Left lobe of liver (tissue), 2 donors: ENCODE results near the gene SAPCD1. TPM values are rescaled to one million over a fixed set of nuclear protein-coding genes. Genes with fewer than 3 reads are reported as not detected.
A peak's percentile ranks its signal among the peaks of the same experiment; 100 is the strongest.
"Not testable (repeated sequence)": the region's sequence is repeated elsewhere in the genome, so short reads cannot be mapped to it uniquely, and the experiment has no call there.

Experiments used
- ATAC-seq: fragments of 200-7000 bp; cut with Tn5 transposase; one replicate; pipeline ENCODE4 v1.9.1; 2020; ENCODE audit warnings: mild to moderate bottlenecking, moderate library complexity
- DNase-seq: peaks from one replicate; pipeline ENCODE4 v3.0.0-alpha.2; 2020; ENCODE audit warnings: low spot score
- total RNA-seq: library from RNA; stranded (reverse); gene quantifications from one replicate; pipeline ENCODE4 v1.2.1, GENCODE V29; 2021
- donor health status: DM: no; HTN: no; CAD: no; lungs with moderate emphysema.
- donor health status: DM: no; HTN: yes; CAD: no.

The SAPCD1 gene
- total RNA-seq, 1 donor from 2014 or later = 0.73 TPM

GRCh38 chr6:31795616-31796298 is 33.3 kb downstream of the SAPCD1 start, which contains the start of gene VARS1:
Gene VARS1, minus strand, starts transcription at chr6:31795752. Its CDS starts 535 bp downstream, at chr6:31795217.
- ATAC-seq (peak; percentile 96), DNase-seq (peak; percentile 94)

- DNase-seq (no peak), ATAC-seq (no peak)
These were observed 34.5 kb downstream of the SAPCD1 start for GRCh38 chr6:31796993-31797385.

GRCh38 chr6:31797588-31797987 is 35.1 kb downstream of the SAPCD1 start:
- DNase-seq (no peak), ATAC-seq (no peak)

GRCh38 chr6:31799781-31800180 is 37.3 kb downstream of the SAPCD1 start:
- DNase-seq (no peak), ATAC-seq (no peak)

- not testable (repeated sequence) for ATAC-seq, DNase-seq
These were observed 38.8 kb downstream of the SAPCD1 start for GRCh38 chr6:31801031-31801927.

DNA sequence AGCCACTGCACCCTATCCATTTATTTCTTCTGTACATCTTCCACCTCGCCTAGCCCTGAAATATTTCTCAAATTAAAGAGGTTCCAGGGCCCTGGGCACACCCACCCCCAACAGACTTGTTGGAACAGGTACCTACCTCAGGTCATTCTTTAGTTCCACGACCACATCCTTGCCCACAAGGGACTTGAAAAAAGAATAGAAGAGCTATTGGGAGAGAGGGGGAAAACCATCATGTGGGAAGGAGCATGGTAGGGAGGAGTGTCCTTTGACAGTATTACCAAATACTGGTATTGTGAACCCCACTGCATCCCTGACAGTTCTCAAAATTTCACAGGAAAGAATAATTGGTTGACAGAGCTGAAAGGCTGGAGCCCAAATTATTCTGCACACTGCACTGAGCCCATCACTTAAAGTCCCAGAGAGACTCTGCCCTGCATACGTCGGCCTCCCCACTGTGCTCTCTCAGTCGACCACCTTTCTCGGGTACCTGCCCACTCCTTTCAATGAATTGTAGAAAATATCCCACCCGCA is 43.5 kb downstream of the SAPCD1 start:
- ATAC-seq = peak; percentile 1
- DNase-seq = no peak

GRCh38 chr6:31806470-31807272 is 44.2 kb downstream of the SAPCD1 start, which contains the start of gene LSM2:
Gene LSM2, minus strand, starts transcription at chr6:31806966. Its CDS starts 209 bp downstream, at chr6:31806757.
- ATAC-seq = peak; percentile 97
- peak; percentile 98 for DNase-seq

GRCh38 chr6:31808599-31808998 is 46.1 kb downstream of the SAPCD1 start:
- peak; percentile 4 for ATAC-seq
- not testable (repeated sequence) for DNase-seq

DNA sequence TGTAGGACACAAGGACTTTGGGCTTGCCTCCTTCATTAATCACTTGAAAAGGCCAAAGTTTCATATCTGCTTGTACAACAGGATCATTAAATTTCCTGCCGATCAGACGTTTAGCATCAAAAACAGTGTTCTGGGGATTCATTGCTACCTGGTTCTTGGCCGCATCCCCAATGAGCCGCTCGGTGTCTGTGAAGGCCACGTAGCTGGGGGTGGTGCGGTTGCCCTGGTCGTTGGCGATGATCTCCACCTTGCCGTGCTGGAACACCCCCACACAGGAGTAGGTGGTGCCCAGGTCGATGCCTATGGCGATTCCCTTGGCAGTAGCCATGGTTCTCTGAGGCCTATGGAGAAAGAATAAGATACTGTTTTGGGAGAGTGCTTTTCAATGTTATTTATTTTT is 49.2 kb downstream of the SAPCD1 start:
- no peak for ATAC-seq

DNA sequence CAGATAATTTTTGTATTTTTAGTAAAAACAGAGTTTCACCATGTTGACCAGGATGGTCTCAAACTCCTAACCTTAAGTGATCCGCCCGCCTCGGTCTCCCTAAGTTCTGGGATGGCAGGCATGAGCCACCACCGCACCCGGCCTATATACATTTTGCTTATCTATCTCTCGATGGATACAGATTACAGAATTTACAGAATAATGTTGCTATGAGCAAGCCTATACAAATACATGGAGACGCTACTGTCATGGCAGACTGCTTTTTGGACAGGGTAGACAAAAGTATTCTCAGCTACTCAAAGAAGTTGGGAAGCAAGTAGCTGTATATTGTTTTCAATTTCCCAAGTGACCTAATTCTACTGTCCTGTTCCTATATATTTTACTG is 51.0 kb downstream of the SAPCD1 start:
- ATAC-seq (no peak), DNase-seq (no peak)

More for the DNA sequence above, 49.2 kb downstream of the SAPCD1 start:
- no peak for DNase-seq

Other genes with a start within 250 kb of the SAPCD1 start
- gene MCCD1, start 233.7 kb upstream of the SAPCD1 start, total RNA-seq = not detected
- 126 TPM for gene DDX39B, start 220.7 kb upstream of the SAPCD1 start, total RNA-seq
- gene ATP6V1G2, start 216.0 kb upstream of the SAPCD1 start, total RNA-seq = not detected
- 9.4 TPM for gene NFKBIL1, start 215.0 kb upstream of the SAPCD1 start, total RNA-seq
- gene LTA, start 190.4 kb upstream of the SAPCD1 start, total RNA-seq = 0.93 TPM
- gene TNF, start 187.1 kb upstream of the SAPCD1 start, total RNA-seq = 0.68 TPM
- 1.7 TPM for gene LTB, start 180.2 kb upstream of the SAPCD1 start, total RNA-seq
- gene LST1, start 176.4 kb upstream of the SAPCD1 start, total RNA-seq = 10.2 TPM
- gene NCR3, start 169.7 kb upstream of the SAPCD1 start, total RNA-seq = not detected
- 7.2 TPM for gene AIF1, start 147.4 kb upstream of the SAPCD1 start, total RNA-seq
- 47.3 TPM for gene PRRC2A, start 141.9 kb upstream of the SAPCD1 start, total RNA-seq
- gene BAG6, start 110.0 kb upstream of the SAPCD1 start, total RNA-seq = 141 TPM
- 97.1 TPM for gene APOM, start 106.8 kb upstream of the SAPCD1 start, total RNA-seq
- gene C6orf47, start 101.9 kb upstream of the SAPCD1 start, total RNA-seq = 7.9 TPM
- 7.7 TPM for gene GPANK1, start 97.7 kb upstream of the SAPCD1 start, total RNA-seq
- gene CSNK2B, start 96.6 kb upstream of the SAPCD1 start, total RNA-seq = 45.8 TPM
- 4.0 TPM for gene LY6G5B, start 92.7 kb upstream of the SAPCD1 start, total RNA-seq
- 0.88 TPM for gene LY6G5C, start 81.6 kb upstream of the SAPCD1 start, total RNA-seq
- gene ABHD16A, start 59.3 kb upstream of the SAPCD1 start, total RNA-seq = 35.1 TPM
- gene LY6G6F, start 55.8 kb upstream of the SAPCD1 start, total RNA-seq = not detected
- not detected for gene LY6G6D, start 47.3 kb upstream of the SAPCD1 start, total RNA-seq
- gene LY6G6C, start 40.9 kb upstream of the SAPCD1 start, total RNA-seq = not detected
- gene MPIG6B, start 39.3 kb upstream of the SAPCD1 start, total RNA-seq = 0.33 TPM
- gene DDAH2, start 33.4 kb upstream of the SAPCD1 start, total RNA-seq = 22.2 TPM
- 37.7 TPM for gene CLIC1, start 26.1 kb upstream of the SAPCD1 start, total RNA-seq
- 5.2 TPM for gene MSH5, start 22.7 kb upstream of the SAPCD1 start, total RNA-seq
- gene VWA7, start 14.7 kb downstream of the SAPCD1 start, total RNA-seq = 2.3 TPM
- gene VARS1, start 33.1 kb downstream of the SAPCD1 start, total RNA-seq = 52.6 TPM
- gene LSM2, start 44.3 kb downstream of the SAPCD1 start, total RNA-seq = 9.8 TPM
- 0.60 TPM for gene HSPA1L, start 52.6 kb downstream of the SAPCD1 start, total RNA-seq
- gene HSPA1A, start 52.9 kb downstream of the SAPCD1 start, total RNA-seq = 89.1 TPM
- gene HSPA1B, start 65.1 kb downstream of the SAPCD1 start, total RNA-seq = 50.8 TPM
- gene NEU1, start 100.2 kb downstream of the SAPCD1 start, total RNA-seq = 20.1 TPM
- gene SLC44A4, start 116.3 kb downstream of the SAPCD1 start, total RNA-seq = 0.86 TPM
- 15.7 TPM for gene EHMT2, start 135.0 kb downstream of the SAPCD1 start, total RNA-seq
- 0.86 TPM for gene ZBTB12, start 139.4 kb downstream of the SAPCD1 start, total RNA-seq
- gene C2, start 165.1 kb downstream of the SAPCD1 start, total RNA-seq = 451 TPM
- gene CFB, start 183.4 kb downstream of the SAPCD1 start, total RNA-seq = 1,916 TPM
- 15.3 TPM for gene NELFE, start 196.3 kb downstream of the SAPCD1 start, total RNA-seq
- 50.2 TPM for gene SKIC2, start 196.5 kb downstream of the SAPCD1 start, total RNA-seq
- gene DXO, start 209.5 kb downstream of the SAPCD1 start, total RNA-seq = 15.5 TPM
- 2,044 TPM for gene C4A, start 219.4 kb downstream of the SAPCD1 start, total RNA-seq